Osteoblast (primary cell): ENCODE measurements around the gene ESCO1. TPM values are rescaled to one million over a fixed set of nuclear protein-coding genes. Genes with fewer than 3 reads are reported as not detected.

Experiments used
- DNase-seq: peaks from one replicate; pipeline ENCODE4 v3.0.0; 2011; ENCODE audit warnings: low spot score, mixed read lengths; ENCODE audit not compliant: insufficient read length; ENCODE audit errors: missing footprints
- H2AFZ ChIP-seq: 2 replicates; pipeline ENCODE4 v1.6.0; 2011; ENCODE audit warnings: mild to moderate bottlenecking, low read length
- H3K27ac ChIP-seq: 2 replicates; pipeline ENCODE4 v1.5.1; 2011; ENCODE audit warnings: mild to moderate bottlenecking, low read depth, low read length, moderate library complexity
- H3K27me3 ChIP-seq: 2 replicates; pipeline ENCODE4 v1.6.0; 2012; ENCODE audit warnings: mild to moderate bottlenecking, control low read depth, inconsistent platforms, low read length, moderate library complexity; ENCODE audit not compliant: insufficient read depth
- H3K36me3 ChIP-seq: 2 replicates; pipeline ENCODE4 v1.5.1; 2011; ENCODE audit warnings: mild to moderate bottlenecking, low read length, control low read depth, moderate library complexity; ENCODE audit not compliant: insufficient read depth
- H3K4me1 ChIP-seq: 2 replicates; pipeline ENCODE4 v1.5.1; 2011; ENCODE audit warnings: mild to moderate bottlenecking, low read length, control low read depth, moderate library complexity; ENCODE audit not compliant: insufficient read depth
- H3K4me2 ChIP-seq: 2 replicates; pipeline ENCODE4 v1.6.0; 2011; ENCODE audit warnings: mild to moderate bottlenecking, low read length; ENCODE audit not compliant: insufficient read depth
- H3K4me3 ChIP-seq: fragments of 200-600 bp; sonication (generic); 3 replicates; pipeline ENCODE4 v1.5.1; 2012; ENCODE audit warnings: mild to moderate bottlenecking, low read length, inconsistent platforms; ENCODE audit not compliant: insufficient read depth
- H3K79me2 ChIP-seq: 2 replicates; pipeline ENCODE4 v1.6.0; 2012; ENCODE audit warnings: mild to moderate bottlenecking, low read length, control low read depth, inconsistent platforms; ENCODE audit not compliant: insufficient read depth
- H3K9me3 ChIP-seq: 2 replicates; pipeline ENCODE4 v1.5.1; 2011; ENCODE audit warnings: low read depth, low read length, control low read depth
- H4K20me1 ChIP-seq: 2 replicates; pipeline ENCODE4 v1.6.0; 2012; ENCODE audit warnings: mild to moderate bottlenecking, low read length, control low read depth; ENCODE audit not compliant: insufficient read depth
- total RNA-seq: library from RNA; depleted of rRNA; stranded (reverse); fragments of >200 nt; gene quantifications from 2 replicates; pipeline ENCODE4 v1.2.3, GENCODE V29; 2012
- TF ChIP-seq, protein P1 (sequence below): IDR thresholded peaks from 2 replicates; pipeline ENCODE4 v1.5.1; 2011; ENCODE audit warnings: mild to moderate bottlenecking, low read depth, low read length, moderate library complexity; ENCODE audit errors: extremely low read depth

The ESCO1 gene
- total RNA-seq, 1 donor: 19.9 TPM

DNA sequence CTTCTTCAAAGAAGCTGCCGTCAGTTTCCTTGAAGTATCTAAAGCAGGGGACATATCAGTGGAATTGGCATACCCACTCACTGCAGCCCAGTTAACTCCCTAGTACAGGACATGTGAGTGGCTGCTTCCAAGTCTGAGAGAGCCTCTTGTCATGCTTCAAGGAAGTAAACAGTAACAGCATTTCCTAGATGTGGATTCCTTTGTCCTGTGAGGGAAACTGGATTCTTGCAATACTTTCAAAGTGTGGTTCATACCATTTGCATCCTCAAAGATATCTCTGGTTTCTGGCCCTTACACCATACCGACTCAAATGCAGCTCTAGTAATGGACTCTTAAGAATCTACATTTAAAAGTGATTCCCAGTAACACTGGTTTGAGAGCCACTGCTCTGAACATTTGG lies 87.2 kb downstream of the ESCO1 start:
- no peaks in the 10 kb centered on the region for H4K20me1 ChIP-seq
- no peaks in the 10 kb centered on the region for H3K27me3 ChIP-seq
- no peaks in the 10 kb centered on the region for H3K9me3 ChIP-seq
- TF ChIP-seq, protein P1, sequence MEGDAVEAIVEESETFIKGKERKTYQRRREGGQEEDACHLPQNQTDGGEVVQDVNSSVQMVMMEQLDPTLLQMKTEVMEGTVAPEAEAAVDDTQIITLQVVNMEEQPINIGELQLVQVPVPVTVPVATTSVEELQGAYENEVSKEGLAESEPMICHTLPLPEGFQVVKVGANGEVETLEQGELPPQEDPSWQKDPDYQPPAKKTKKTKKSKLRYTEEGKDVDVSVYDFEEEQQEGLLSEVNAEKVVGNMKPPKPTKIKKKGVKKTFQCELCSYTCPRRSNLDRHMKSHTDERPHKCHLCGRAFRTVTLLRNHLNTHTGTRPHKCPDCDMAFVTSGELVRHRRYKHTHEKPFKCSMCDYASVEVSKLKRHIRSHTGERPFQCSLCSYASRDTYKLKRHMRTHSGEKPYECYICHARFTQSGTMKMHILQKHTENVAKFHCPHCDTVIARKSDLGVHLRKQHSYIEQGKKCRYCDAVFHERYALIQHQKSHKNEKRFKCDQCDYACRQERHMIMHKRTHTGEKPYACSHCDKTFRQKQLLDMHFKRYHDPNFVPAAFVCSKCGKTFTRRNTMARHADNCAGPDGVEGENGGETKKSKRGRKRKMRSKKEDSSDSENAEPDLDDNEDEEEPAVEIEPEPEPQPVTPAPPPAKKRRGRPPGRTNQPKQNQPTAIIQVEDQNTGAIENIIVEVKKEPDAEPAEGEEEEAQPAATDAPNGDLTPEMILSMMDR: no peak
- H3K4me2 ChIP-seq: no peak overlapping the region
- DNase-seq: no peak
- H3K36me3 ChIP-seq: peaks cover 2% of the 10 kb centered on the region
- no peak overlapping the region for H2AFZ ChIP-seq
- H3K4me1 ChIP-seq: no peaks in the 10 kb centered on the region
- H3K27ac ChIP-seq: no peak overlapping the region
- H3K4me3 ChIP-seq: no peak overlapping the region
- no peaks in the 10 kb centered on the region for H3K79me2 ChIP-seq

DNA sequence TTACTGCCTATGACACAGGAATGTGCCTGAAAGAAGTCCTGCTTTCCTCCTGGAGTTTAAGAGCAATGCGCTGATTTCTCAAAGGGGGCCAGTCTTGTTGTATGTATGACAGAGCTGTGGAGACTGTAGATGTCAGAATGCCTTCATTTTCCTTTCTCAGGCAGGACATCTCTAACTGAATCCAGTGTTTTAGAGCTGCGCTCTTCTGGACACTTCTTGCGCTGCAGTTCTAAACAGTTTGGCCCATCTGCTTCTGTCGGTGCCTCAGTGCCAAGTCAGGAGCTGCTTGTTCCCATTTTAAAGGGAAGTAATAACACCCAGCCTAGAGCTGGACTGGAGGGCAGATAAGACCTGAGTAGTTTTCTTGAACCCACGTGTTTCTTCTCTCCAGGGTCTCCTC lies 91.4 kb downstream of the ESCO1 start:
- TF ChIP-seq, protein P1: no peak
- Histone ChIP-seq H3K4me3 (no peak overlapping the region), H3K9me3 (no peaks in the 10 kb centered on the region), H2AFZ (no peak overlapping the region), H3K36me3 (no peaks in the 10 kb centered on the region), H3K4me2 (no peak overlapping the region), H3K79me2 (no peaks in the 10 kb centered on the region), H3K4me1 (no peaks in the 10 kb centered on the region), H3K27ac (no peak overlapping the region), H3K27me3 (no peaks in the 10 kb centered on the region), H4K20me1 (no peaks in the 10 kb centered on the region)
- DNase-seq: no peak

DNA sequence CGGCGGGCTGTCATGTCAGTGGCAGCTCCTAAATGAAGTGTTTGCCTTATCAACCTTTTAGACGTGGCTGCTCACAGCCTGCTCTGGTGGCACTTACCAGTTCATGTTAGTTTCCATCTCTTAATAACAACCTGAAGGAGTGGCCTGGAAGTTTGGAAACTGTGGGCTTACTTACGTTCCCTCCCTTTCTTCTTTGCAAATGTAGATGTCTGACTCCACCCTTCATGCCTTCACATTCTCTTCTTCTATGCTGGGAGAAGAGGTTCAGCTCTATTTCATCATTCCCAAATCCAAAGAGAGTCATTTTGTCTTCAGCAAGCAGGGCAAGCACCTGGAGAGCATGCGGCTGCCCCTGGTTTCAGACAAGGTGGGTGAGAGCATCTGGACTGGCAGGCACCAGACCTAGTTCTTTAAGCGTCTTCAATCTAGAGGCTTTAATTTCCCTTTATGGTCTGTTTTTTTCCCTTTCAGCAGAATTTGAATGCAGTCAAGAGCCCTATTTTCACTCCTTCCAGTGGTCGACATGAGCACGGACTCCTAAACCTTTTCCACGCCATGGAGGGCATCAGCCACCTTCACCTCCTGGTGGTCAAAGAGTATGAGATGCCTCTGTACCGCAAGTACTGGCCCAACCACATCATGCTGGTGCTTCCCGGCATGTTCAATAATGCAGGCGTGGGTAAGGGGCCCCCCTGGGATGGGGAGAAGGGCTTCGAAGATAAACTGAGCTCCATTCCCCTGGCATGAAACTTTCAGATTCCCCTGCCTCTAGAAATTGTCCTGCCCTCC lies 92.4 kb downstream of the ESCO1 start:
- Histone ChIP-seq H2AFZ (no peak overlapping the region), H3K27me3 (no peaks in the 10 kb centered on the region), H3K9me3 (no peaks in the 10 kb centered on the region), H3K79me2 (no peaks in the 10 kb centered on the region), H3K36me3 (no peaks in the 10 kb centered on the region), H3K4me2 (no peak overlapping the region), H3K4me1 (no peaks in the 10 kb centered on the region), H4K20me1 (no peaks in the 10 kb centered on the region), H3K4me3 (no peak overlapping the region), H3K27ac (no peak overlapping the region)
- TF ChIP-seq, protein P1: no peak
- DNase-seq: no peak

DNA sequence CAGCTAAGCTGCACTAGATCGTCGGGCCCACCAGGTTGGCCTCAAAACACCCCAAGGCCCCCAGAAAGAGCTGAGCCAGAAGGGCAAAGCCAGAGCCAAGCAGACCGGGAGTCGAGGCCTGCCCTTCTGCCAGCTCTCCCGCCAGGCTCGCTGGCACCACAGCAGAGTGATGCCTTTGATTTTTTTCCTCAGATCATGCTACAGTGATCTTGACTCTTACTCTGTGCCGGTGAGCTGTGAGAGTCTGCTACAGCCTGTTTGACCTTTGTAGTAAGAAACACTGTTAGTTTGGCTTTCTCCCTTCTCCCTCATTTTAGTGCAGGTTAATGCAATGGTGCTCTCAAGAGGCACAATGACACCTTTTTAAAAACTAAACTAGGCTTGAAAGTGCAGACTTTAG lies 97.8 kb downstream of the ESCO1 start:
- H3K4me2 ChIP-seq: no peak overlapping the region
- no peak for DNase-seq
- no peaks in the 10 kb centered on the region for H3K4me1 ChIP-seq
- no peaks in the 10 kb centered on the region for H3K9me3 ChIP-seq
- H3K27me3 ChIP-seq: no peaks in the 10 kb centered on the region
- no peak overlapping the region for H3K27ac ChIP-seq
- no peak overlapping the region for H3K4me3 ChIP-seq
- TF ChIP-seq, protein P1: no peak
- no peak overlapping the region for H2AFZ ChIP-seq
- H3K79me2 ChIP-seq: no peaks in the 10 kb centered on the region
- H3K36me3 ChIP-seq: no peaks in the 10 kb centered on the region
- no peaks in the 10 kb centered on the region for H4K20me1 ChIP-seq
